Tibial artery (tissue), 4 donors: Measurements from ENCODE around the gene SEC24B.
"Not testable (repeated sequence)": the region's sequence is repeated elsewhere in the genome, so short reads cannot be mapped to it uniquely, and the experiment has no call there.

Experiments used
- DNase-seq, 2 donors: peaks; one replicate each; pipeline ENCODE4 v3.0.0-alpha.2; 2019
- H3K27ac ChIP-seq, 2 donors: fragments of 200-600 bp; sonication (generic) in 1 of 2; 1 replicate in 1 of 2; 2 replicates in 1 of 2; pipeline ENCODE4 v1.5.1; 2018 to 2019; ENCODE audit warnings: mild to moderate bottlenecking in 1 of 2
- H3K27me3 ChIP-seq, 2 donors: fragments of 200-600 bp; sonication (generic) in 1 of 2; one replicate each; pipeline versions ENCODE4 v1.5.1 to v1.6.0; 2016 to 2019
- H3K36me3 ChIP-seq, 3 donors: fragments of 200-600 bp; sonication (generic) in 2 of 3; one replicate each; pipeline ENCODE4 v1.5.1; 2016 to 2019; ENCODE audit warnings: mild to moderate bottlenecking in 2 of 3
- H3K4me1 ChIP-seq, 4 donors: fragments of 200-600 bp; sonication (generic) in 2 of 4; 1 replicate in 3 of 4; 2 replicates in 1 of 4; pipeline ENCODE4 v1.5.1; 2016 to 2019
- H3K4me3 ChIP-seq, 2 donors: fragments of 200-600 bp; sonication (generic) in 1 of 2; 1 replicate in 1 of 2; 2 replicates in 1 of 2; pipeline ENCODE4 v1.5.1; 2018 to 2019; ENCODE audit warnings: mild to moderate bottlenecking in 2 of 2
- H3K9me3 ChIP-seq, 3 donors: fragments of 200-600 bp; sonication (generic) in 1 of 3; one replicate each; pipeline ENCODE4 v1.5.1; 2016 to 2019
- CTCF ChIP-seq, 2 experiments: fragments of 200-600 bp in 1 of 2; fragments of 450-650 bp in 1 of 2; IDR thresholded peaks; one replicate each; pipeline ENCODE4 v1.5.1; 2017 to 2019; ENCODE audit warnings: antibody characterized with exemption in 2 of 2, mild to moderate bottlenecking in 1 of 2, moderate library complexity in 1 of 2
- intact Hi-C: fragments of 100-400 bp; cut with DNase I; formaldehyde crosslinking; loops from one replicate; pipeline ENCODE4 v1.15.0; 2023; ENCODE audit warnings: low total_unique reads

The SEC24B gene

DNA sequence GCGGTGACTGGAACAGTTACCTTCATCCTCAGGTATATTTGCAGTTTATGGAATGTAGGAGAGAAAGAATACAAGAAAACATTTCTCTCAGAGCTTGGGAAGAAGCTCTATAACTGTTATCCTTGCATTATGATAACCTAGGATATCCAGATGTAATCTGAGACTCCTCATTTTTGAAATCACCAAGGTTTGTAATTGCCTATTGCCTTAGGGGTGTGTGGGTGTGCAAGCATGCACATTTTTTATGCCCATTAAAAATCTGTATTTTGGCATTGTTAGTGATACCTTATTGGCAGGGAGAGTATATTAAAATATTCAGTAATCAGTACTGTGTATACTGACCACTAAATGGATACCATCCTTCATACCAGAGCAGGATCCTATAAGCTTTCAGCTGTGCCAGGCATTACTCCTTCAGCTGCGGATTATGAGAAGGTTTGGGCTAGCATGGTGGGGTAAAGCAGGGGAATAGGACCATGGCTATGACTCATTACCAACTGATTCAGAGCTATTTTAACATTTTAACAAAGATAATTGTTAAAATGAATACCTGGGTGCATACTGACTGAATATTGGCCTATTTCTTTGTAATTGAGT, 8.3 kb downstream of the SEC24B start:
- no peak for DNase-seq
- Histone ChIP-seq H3K27me3 (no peaks in the 10 kb centered on the region), H3K27ac (no peak overlapping the region), H3K4me1 (peaks cover 0 to 80% (median 32%) of the 10 kb centered on the region in 4 donors), H3K36me3 (peaks cover 0 to 8% (median 5%) of the 10 kb centered on the region in 3 donors), H3K4me3 (no peak overlapping the region), H3K9me3 (no peaks in the 10 kb centered on the region)
- intact Hi-C loops = no loop called here
- no peak for TF ChIP-seq CTCF (IDR thresholded peaks at IDR 0.05)

GRCh38 chr4:109444182-109444844, 10.7 kb downstream of the SEC24B start:
- Histone ChIP-seq H3K27ac (no peak overlapping the region), H3K4me3 (no peak overlapping the region), H3K9me3 (no peaks in the 10 kb centered on the region), H3K27me3 (no peaks in the 10 kb centered on the region), H3K4me1 (peaks cover 0 to 56% (median 23%) of the 10 kb centered on the region in 4 donors), H3K36me3 (peaks cover 0 to 8% (median 5%) of the 10 kb centered on the region in 3 donors)
- no peak for DNase-seq
- intact Hi-C loops = no loop called here
- TF ChIP-seq CTCF (IDR thresholded peaks at IDR 0.05) = no peak

DNA sequence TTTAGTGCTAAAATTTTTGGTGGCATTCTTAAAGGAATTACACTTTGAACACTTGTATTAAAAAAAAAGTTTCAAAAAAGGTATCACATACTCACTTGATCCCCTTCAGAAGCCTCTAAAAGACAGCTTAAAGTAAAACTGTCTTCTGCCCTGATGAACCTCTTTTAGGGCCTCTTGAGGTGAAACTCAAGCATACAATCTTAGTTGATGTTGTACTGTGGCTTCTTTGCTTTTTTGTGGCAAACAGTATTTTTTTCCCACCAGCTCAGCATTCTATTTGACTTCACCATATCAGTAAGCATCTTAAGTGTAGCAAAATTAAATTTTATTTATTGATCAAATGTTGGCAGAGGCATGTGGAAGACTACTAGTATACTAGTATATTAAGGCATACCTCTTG, 13.7 kb downstream of the SEC24B start:
- H3K27ac ChIP-seq = no peak overlapping the region
- H3K9me3 ChIP-seq = no peaks in the 10 kb centered on the region
- no peaks in the 10 kb centered on the region for H3K27me3 ChIP-seq
- no peak overlapping the region for H3K4me3 ChIP-seq
- intact Hi-C loops = no loop called here
- DNase-seq = no peak
- no peak for TF ChIP-seq CTCF (IDR thresholded peaks at IDR 0.05)
- peaks cover 0 to 26% (median 6%) of the 10 kb centered on the region in 4 donors for H3K4me1 ChIP-seq
- peaks cover 5 to 17% (median 7%) of the 10 kb centered on the region in 3 donors for H3K36me3 ChIP-seq

GRCh38 chr4:109451544-109452273, 18.1 kb downstream of the SEC24B start:
- Histone ChIP-seq H3K4me3 (no peak overlapping the region), H3K4me1 (peaks cover 0 to 6% (median 3%) of the 10 kb centered on the region in 4 donors), H3K27ac (no peak overlapping the region), H3K9me3 (no peaks in the 10 kb centered on the region), H3K27me3 (no peaks in the 10 kb centered on the region), H3K36me3 (peaks cover 7 to 16% (median 8%) of the 10 kb centered on the region in 3 donors)
- intact Hi-C loops = no loop called here
- no peak for DNase-seq
- no peak for TF ChIP-seq CTCF (IDR thresholded peaks at IDR 0.05)

DNA sequence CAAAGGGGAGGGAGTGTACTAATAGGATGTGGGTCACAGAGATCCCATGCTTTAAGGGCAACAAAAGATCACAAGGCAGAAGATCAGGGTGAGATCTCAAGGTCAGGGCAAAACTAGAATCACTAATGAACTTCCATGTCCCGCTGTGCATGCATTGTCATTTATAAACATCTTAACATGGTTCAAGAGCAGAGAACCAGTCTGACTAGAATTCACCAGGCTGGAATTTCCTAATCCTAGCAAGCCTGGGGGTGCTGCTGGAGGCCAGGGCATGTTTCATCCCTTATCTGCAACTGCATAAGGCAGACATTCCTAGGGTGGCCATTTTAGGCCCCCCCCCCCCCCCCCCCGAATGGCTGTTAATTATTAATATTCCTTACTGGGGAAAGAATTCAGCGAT, 19.5 kb downstream of the SEC24B start:
- H3K9me3 ChIP-seq, H3K4me1 ChIP-seq, H3K4me3 ChIP-seq, intact Hi-C loops, H3K27ac ChIP-seq, DNase-seq, H3K27me3 ChIP-seq: not testable (repeated sequence)
- H3K36me3 ChIP-seq = peaks cover 7 to 16% (median 8%) of the 10 kb centered on the region in 3 donors

GRCh38 chr4:109462297-109462696, 28.7 kb downstream of the SEC24B start:
- DNase-seq = no peak
- Histone ChIP-seq H3K36me3 (peaks cover 16 to 29% (median 18%) of the 10 kb centered on the region in 3 donors), H3K27ac (no peak overlapping the region), H3K4me1 (peaks cover 0 to 32% (median 14%) of the 10 kb centered on the region in 4 donors), H3K27me3 (no peaks in the 10 kb centered on the region), H3K4me3 (no peak overlapping the region), H3K9me3 (no peaks in the 10 kb centered on the region)
- intact Hi-C loops = no loop called here
- no peak for TF ChIP-seq CTCF (IDR thresholded peaks at IDR 0.05)
